NCI-H2107 (cell line): ENCODE data around the gene MKNK2.

ENCODE experiments used
- DNase-seq: peaks from one replicate; lab custom pipeline; 2025; lab: John Stamatoyannopoulos, UW

Gene MKNK2

DNA sequence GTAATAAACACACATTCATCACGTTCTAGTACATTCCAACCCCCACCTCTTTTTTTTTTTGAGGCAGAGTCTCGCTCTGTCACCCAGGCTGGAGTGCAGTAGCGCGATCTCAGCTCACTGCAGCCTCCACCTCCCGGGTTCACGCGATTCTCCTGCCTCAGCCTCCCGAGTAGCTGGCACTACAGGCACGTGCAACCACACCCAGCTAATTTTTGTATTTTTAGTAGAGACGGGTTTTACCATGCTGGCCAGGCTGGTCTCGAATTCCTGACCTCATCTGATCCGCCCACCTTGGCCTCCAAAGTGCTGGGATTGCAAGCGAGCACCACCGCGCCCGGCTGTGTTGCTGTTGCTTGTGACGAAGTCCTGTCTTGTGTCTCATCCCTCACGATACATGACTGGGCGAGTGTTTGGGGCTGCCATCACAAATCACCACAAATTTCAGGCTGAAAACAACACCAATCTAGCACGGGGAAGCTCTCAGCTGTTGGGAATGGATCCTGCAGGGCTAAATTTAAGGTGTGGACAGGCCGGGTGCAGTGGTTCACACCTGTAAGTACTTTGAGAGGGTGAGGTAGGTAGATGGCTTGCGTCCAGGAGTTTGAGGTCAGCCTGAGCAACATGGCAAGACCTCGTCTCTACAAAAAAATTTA, 29.4 kb upstream of the MKNK2 start:
- no peak for DNase-seq

DNA sequence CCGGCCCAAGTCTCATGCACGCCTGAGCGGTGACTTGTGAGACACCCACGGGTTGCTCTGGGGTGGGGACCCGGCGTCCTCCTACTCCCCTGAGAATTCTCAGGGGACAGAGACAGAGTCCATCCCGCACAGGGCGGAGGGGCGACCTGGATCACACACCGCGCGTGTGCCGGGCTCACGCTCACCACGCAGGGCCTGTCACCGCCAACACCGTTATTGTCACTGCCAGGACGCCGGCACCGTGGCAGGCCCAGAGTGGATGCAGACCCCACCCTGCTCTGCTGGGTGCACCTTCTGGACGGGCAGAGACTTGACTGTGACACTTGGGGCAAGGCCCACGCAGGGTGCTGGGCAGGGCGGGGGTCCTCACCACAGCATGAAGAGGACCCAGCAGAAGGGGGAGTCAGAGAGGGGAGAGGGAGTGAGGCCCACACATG, 28.8 kb upstream of the MKNK2 start:
- no peak for DNase-seq

DNA sequence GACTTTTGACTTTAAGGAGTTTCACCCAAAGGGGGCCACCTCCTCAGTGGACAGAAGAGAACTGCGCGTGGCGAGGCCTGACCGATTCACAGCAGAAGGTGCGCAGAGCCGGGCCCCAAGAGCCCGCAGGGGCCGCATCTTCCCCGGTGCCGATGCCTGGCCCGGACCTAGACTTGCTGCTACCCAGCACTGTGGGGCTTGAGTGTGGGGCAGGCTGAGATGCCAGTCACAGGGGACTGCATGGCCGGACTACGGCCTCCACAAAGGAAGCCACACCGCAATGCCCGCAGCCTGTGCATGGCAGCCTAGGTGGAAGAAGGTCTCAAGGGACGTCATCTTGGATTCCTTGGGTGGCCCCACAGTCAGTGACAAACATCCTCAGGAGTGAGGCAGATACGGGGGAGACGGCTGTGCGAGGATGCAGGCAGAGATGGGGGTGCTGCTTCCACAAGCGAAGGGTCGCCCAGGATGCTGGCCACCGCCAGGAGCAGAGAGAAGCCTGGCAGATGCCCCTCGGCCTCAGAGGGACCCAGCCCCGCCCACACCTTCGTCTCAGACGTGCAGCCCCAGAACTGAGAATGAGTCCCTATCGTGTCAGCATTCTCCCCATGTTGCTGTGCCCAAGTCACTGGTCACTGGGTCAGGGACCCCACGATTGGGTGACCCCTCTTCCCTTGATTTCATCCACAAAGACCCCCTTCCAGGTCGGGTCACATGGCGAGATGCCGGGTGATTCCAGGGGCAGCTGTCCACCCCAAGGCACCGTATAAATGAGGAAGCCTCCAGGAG, 28.2 kb upstream of the MKNK2 start:
- no peak for DNase-seq

DNA sequence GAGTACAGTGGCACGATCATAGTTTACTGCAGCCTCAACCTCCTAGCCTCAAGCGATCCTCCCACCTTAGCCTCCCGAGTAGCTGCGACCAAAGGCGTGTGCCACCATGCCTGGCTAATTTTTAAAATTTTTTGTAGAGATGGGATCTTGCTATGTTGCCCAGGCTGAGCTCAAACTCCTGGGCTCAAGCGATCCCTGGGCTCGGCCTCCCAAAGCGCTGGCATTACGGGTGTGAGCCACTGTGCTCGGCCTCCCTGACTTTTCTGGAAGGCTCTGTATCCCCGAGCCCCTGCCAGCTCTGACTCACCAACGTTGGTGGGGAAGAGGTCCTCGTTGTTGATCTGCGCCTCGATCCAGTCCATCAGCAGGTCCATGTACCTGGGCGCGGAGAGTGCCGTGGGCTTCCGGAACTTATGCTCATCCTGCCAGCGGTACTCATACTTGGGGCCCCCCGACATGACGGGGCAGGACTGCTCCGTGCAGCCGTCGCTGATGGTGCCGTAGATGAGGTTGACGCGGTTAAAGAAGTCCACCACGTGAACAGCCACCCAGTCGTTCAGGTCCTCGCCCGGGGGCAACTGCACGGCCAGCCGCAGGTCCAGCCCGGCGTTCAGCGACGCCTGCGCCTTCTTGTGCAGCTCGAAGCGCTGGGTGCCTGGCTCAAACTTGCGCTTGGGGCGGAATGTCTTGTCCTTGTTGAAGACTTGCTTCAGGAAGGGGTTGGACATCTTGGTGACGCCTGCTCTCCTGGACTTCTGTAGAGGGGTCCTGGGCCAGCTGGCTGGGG, 27.0 kb upstream of the MKNK2 start:
- DNase-seq = no peak

DNA sequence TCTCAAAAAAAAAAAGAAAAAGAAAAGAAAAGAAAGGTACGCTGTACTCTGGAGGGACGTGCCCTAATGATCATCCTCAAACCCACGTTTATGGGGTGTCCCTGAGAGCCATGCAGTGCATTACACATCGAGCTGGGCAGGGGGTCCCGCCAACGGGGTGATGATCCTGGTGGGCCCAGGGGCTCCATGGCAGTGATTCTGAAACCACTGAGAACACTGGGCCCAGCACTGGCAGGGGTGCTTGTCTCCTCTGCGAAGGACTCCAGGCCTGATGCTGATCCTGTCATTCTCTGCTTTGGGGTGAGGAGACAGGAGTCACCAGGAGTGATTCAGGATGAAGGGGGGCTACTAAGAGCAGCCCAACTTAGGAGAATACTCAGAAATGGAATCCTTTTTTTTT, 26.4 kb upstream of the MKNK2 start:
- no peak for DNase-seq

DNA sequence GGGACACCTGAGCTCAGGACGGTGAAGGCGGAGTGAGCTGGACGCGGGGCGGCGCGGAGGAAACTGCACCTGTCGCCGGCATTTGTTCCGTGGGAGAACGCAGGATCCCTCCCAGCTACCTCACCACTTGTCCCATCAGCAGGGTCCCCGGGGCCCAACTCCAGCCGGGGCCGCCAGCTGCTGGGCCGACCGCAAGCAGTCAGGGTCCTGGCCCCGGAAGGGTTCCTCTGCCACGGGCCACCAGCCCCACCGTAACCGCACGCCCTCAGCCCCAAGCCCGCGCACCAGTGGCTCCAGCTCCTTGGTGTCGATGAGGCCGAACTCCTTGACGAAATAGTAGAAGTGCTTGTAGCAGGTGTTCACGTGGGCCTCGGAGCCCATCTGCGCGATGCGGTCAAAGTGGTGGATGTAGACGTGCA, 25.5 kb upstream of the MKNK2 start:
- no peak for DNase-seq

DNA sequence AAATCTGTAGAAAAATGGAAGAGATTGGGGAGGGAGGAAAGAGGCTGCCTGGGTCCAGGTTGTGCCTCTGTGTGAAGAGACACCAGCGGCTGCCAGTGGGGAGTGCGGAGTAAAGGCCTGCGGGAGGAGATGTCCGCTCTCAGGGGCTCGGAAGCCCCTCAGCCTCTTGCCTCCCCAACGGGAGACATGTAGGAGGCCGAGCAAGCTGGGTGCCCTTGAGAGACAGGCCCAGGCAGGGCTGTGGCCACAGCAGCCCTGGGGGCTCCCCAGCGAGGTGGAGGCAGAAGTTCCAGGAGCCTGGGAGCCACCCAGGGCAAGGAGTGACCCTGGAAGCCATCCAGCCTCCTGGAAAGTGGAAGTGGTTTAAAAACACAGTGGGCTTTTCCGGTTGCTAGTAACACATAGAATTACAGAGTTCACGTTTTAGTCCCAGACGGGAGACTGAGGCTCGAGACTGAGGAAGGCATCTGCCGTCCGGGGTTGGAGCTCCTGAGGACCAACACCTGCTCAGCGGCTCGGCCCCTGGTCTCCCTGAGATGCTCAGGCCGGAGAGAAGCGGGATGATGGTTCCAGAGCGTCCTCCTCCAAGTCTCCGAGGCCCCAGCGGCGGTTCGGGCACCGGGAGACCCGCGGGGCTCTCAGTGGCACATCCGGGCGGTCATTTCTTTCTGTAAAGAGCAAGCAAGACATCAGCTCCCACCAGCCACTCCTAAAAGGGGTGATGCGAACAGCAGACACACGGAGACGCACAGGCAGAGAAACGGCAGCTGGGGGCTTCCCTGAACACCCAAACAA, 21.9 kb upstream of the MKNK2 start:
- no peak for DNase-seq

DNA sequence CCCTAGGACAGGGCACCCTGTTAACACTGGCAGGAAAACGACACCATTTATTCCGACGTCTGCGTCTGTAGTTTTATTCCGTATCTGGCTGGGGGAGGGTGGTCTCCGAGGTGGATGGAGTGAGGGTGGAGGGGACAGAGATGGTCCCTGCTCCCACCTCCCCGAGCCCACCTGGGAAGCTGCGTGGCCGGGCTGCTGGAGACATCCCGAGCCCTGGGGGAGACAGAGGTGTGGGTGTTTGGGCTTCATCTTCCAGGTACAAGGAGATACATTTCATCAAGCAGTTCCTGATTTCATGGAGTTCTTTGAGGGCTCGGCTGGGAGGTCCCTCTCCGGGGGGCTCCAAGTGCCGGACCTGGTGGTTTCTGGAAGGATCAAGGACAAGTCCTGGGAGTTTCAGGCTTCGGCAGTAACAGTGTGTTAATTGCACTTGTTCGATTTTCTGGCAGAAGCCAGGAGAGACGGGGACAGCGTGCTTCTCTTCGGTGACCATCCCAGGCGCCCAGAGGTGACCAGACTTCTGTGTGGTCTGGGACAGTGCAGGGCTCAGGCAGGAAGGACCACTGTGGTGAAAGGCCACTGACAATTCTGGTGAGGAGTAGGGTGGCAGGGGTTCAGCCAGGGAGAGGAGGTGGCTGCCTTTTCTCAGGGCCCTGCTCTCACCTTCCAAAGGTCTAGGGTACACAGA, 20.1 kb upstream of the MKNK2 start:
- no peak for DNase-seq

DNA sequence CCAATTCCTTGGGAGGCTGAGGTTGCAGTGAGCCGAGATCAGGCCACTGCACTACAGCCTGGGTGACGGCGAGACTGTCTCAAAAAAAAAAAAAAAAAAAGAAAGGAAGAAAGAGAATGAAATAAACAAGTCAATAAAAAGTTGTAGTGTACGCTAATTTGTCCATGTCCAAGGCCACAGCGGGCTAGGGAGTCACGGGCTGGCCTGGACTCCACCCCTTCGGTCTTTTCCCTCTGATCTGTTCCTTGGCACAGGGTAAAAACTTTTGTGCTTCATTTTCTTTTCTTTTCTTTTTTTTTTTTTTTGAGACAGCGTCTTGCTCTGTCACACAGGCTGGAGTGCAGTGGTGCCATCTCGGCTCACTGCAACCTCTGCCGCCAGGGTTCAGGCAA, 19.4 kb upstream of the MKNK2 start:
- DNase-seq = no peak

DNA sequence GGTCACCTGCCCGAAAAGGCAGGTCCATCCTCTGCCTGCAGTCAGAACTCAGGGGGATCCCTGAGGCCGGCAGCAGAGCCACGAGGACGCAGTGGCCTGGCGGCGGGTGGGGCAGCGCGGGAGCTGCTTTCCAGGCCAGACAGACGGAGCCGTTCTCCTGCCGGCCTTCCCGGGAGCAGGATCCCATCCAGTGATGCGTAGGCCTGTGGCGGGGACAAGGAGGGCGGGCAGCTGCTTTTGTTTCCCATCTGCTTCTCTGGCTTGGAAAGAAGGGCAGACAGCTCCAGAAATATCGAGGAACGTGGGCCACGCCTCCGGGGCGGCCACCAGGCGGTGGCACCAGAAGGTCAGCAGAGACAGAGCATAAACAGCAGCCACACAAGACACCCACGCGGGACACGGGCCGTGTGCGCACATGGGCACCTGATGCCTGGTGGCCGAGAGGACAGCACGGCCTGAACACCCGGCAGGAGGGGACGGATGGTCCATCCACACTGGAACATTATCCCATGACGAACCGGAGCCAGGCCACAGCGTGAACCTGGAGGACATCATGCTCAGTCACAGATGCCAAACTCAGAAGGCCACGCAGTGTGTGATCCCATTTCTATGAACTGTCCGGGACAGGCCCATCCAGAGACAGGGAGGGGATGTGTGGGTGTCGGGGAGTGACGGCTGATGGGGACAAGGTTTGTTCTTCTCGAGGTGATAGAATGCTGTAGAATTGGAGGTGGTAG, 13.9 kb upstream of the MKNK2 start:
- no peak for DNase-seq

DNA sequence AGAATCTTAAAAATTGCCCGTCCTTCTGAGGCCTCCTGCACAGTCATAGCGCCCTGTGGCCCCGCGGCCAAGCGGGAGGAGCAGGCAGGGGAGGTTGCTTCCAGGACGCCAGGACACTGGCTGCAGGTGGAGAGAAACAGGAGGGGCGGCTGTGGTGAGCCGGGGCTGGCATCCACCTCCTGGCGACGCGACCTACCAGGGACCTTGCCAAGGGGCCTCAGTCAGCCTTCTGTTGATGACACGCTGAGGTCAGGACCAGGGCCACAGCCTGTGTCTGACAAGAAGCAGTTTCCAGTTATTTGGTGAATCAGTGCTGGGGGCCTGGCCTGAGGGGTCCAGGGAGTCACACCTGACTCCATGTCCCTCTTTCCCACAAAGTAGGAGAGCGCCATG, 13.3 kb upstream of the MKNK2 start:
- DNase-seq = no peak

DNA sequence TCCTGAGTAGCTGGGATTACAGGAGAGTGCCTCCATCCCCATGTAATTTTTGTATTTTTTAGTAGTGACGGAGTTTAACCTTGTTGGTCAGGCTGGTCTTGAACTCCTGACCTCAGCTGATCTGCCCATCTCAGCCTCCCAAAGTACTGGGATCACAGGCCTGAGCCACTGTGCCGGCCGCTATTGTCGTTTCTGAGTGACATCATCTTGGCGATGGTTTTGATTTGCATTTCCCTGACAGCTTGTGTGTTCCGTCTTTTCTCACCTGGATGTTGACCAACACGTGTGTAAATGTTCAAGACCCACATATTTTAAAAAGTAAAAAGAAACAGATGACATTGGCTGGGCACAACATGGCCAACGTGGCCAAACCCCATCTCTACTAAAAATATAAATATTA, 12.8 kb upstream of the MKNK2 start:
- DNase-seq = no peak

DNA sequence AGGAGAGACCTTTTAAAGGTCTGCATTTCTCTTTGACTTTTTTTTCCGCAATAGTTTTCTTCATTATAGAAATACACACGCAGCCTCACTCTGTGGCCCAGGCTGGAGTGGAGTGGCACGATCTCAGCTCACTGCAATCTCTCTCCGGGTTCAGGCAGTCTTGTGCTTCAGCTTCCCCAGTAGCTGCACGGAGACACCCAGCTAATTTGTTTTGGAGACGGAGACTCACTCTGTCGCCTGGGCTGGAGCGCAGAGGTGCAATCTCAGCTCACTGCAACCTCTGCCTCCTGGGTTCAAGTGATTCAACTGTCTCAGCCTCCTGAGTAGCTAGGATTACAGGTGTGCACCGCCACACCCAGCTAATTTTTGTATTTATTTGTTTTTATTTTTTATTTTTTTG, 11.7 kb upstream of the MKNK2 start:
- DNase-seq = no peak

DNA sequence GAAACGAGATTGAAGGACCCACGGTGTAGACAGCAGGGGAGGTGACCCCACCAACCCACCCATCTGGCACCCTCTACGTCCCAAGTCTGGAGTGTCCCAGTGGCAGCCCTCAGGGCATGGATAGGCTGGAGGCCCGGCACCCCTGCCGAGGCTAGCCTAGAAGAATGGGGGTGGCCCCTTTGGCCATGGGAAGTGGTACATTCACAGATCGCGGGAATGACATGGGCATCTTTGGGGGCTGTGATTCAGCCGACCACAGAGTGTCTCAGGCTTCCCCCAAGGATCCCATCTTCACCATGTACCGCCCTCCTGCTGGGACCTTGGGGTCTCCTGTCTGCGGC, 11.3 kb upstream of the MKNK2 start:
- no peak for DNase-seq

DNA sequence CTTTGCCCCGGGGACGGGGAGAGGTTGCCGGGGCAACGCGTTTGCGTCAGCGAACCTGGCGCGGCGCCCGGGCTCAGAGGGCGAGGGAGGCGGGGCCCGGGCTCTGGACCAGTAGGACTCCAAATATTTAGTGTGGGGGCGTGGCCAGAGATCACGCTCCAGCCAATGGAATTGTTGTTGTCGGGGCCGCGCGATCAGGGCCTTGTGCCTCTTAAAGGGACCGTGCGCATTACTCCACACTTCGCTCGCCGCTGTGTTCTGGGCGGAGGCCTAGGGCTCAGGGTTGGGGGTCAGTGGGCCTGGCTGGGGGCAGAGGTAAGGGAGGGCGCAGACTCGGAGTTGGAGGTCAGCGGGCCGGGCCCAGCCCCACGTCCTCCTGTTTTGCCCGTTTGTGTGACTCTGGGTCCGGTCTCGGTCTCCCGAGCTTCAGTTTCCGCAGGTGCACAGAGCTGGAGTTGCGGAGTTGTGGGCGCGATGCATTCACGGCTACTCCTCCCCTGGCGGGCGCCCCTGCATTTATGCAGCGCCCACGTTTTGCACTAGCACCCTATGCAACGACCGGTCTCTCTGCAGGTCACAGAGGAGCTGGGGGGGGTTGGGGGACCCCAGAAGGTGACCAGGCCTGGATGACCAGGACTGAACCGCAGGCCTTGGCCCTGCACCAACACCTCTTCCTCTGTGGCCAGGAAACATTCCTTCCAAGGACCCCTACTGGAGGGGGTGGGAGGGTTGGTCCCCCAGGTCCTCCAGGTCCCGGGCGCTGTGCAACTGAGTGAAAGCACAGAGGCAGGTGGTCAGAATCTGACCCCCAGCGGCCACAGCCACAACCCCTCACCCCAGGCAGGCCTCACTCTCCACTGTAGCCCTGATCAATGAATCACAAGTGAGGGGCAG, 10.7 kb upstream of the MKNK2 start:
- DNase-seq = peak; percentile 95

DNA sequence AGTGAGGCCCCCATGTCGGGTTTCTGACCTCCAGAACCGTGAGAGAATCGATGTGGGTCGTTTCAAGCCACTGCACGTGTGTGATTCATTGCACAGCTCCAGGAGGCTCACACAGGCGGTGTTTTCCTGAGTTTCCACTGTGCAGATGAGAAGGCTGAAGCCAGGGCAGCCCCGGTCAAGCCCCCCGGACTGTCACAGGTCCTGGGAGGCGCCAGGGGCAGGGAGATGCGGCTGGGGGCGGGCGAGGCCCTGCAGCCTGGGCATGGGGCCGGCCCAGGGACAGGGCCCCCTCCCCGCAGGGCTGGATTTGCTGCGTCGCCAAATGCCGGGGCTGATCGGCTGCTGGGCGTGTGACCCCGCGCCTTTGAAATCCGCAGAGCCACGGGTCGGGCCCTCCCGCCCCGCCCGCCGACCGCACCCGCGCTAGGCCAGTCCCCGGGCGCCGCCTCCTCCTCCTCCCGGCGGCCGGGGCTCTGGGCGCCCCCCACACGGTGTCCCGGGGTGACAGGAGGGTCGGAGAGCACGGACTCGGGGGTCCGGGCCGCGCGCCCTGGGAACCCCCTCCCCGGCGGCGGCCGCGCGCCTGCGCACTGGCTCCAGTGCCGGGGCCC, 9.9 kb upstream of the MKNK2 start:
- no peak for DNase-seq

DNA sequence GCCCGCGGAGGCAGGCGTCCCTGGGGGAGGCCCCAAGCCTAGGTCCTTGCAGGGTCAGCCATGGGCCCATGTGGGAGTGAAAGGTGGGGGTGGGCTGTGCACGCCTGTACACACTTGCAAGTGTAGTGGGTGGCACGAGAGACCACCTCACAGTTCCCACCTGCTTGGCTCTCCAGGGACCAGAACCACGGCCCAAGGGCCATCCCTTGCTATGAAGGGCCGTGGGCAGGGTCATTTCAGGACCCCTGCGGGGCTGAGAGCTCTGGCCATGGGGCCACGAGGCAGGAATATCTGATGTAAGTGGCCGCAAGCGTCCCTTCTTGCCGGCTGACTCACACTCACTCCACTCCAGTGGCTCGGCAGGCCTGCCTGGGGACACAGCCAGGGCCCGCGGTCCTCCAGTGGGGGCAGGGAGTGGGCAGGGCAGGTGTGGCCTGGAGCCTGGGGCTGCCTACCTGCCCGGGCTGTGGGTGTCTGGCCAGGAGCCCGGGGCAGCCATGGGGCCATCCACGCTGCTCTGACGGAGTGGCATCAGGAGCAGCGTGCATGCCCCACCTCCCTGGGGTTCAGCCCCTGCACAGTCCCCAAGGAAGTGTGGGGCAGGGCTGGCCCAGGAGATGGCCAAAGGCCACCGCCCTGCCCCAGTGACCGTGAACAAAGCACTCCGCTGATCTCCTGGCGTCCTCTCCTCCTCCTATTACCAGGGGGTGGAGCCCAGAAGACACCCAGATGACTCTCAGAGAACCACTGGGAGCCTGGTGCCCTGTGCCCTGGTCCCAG, 8.6 kb upstream of the MKNK2 start:
- no peak for DNase-seq

DNA sequence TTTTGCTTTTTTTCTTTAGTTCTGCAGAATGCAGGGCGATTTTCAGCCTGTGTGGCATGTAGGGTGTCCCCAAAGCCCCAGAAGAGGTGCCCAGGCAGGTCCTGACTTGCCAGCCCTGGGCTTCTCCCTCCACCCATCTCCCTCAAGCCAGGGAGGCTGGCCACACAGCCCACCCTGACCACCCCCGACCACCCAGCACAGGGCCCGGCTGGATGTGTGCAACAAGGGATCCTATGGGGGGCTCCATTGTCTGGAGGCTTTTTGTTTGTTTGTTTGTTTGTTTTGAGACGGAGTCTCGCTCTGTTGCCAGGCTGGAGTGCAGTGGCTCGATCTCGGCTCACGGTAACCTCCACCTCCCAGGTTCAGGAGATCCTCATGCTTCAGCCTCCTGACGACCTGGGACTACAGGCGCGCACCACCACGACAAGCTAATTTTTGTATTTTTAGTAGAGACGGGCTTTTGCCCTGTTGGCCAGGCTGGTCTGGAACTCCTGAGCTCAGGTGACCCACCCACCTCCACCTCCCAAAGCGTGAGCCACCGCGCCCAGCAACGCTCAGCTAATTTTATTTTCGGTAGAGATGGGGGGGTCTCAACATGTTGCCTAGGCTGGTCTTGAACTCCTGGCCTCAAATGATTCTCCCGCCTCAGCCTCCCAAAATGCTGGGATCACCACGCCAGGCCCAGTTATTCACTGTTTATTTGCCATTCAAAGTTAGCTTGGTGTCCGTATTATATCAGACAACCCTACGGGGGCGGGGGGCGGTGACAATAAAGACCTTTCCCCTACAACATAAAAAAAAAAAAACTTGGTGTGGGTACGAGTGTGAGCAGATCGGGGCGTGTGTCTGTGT, 7.8 kb upstream of the MKNK2 start:
- DNase-seq = no peak
